Cardiac muscle cell (in vitro differentiated cells and primary cell): Measurements from ENCODE around the gene LARGE1. TPM values are rescaled to one million over a fixed set of nuclear protein-coding genes. Genes with fewer than 3 reads are reported as not detected.
"Not testable (repeated sequence)": the region's sequence is repeated elsewhere in the genome, so short reads cannot be mapped to it uniquely, and the experiment has no call there.

Source experiments
- DNase-seq, 2 donors: peaks; one replicate each; pipeline versions ENCODE4 v3.0.0 to v3.0.0-alpha.2; 2010 to 2017; ENCODE audit warnings: low read depth in 1 of 2, low spot score in 1 of 2
- H3K27ac ChIP-seq: fragments of 200-600 bp; sonication (generic); 2 replicates; pipeline ENCODE4 v1.5.1; 2016
- H3K27me3 ChIP-seq: fragments of 200-600 bp; sonication (generic); 2 replicates; pipeline ENCODE4 v1.6.0; 2016; ENCODE audit warnings: control low read depth
- H3K36me3 ChIP-seq: fragments of 200-600 bp; sonication (generic); 2 replicates; pipeline ENCODE4 v1.5.1; 2016; ENCODE audit warnings: control low read depth
- H3K4me1 ChIP-seq: fragments of 200-600 bp; sonication (generic); 2 replicates; pipeline ENCODE4 v1.8.1; 2017; ENCODE audit warnings: low read depth, mild to moderate bottlenecking, mixed run types
- H3K4me3 ChIP-seq: fragments of 200-600 bp; sonication (generic); 2 replicates; pipeline ENCODE4 v1.5.1; 2016; ENCODE audit warnings: mild to moderate bottlenecking
- H3K9me3 ChIP-seq: fragments of 200-600 bp; sonication (generic); 2 replicates; pipeline ENCODE4 v1.5.1; 2017; ENCODE audit warnings: low read depth, mild to moderate bottlenecking, control low read depth
- CTCF ChIP-seq: IDR thresholded peaks from 2 replicates; pipeline ENCODE4 v1.5.1; 2012; ENCODE audit warnings: low read depth, mild to moderate bottlenecking, low read length
- polyA plus RNA-seq: library from polyadenylated mRNA; unstranded; fragments of >200 nt; fragmentation: Nextera tagmentation; extraction: Ambion mirVana; gene quantifications from 2 replicates; pipeline ENCODE4 v1.2.1, GENCODE V29; 2016
- total RNA-seq: library from RNA; depleted of rRNA; stranded (reverse); fragments of >200 nt; gene quantifications from 2 replicates; pipeline ENCODE4 v1.2.3, GENCODE V29; 2016

The LARGE1 gene
- total and polyA plus RNA-seq, 2 experiments from 2014 or later: 18.4 to 34.3 TPM

DNA sequence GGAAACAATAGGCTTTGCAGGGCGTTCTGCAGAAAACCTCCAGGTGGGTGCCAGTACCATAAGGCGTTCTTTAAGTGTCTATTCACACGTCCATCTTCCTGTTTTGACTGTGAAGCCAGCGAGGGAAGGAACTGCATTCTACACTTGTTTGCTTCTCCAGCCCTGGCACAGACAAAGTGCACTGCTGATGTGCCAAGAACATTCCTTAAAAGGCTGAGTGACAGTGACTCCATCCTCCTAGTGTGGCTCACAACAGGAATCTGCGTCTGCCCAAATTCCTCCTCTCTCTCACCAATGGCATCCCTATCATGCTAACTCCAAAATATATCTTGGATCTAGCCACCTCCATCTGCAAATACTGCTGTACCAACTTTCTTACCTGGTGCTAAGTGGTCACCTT, 454.7 kb downstream of the LARGE1 start:
- no peak overlapping the region for H3K27ac ChIP-seq
- H3K9me3 ChIP-seq: no peaks in the 10 kb centered on the region
- H3K27me3 ChIP-seq: no peaks in the 10 kb centered on the region
- no peak for TF ChIP-seq CTCF
- H3K4me3 ChIP-seq: no peak overlapping the region
- no peaks in the 10 kb centered on the region for H3K36me3 ChIP-seq
- peaks cover 5% of the 10 kb centered on the region for H3K4me1 ChIP-seq
- DNase-seq: no peak

- DNase-seq: no peak
- peaks cover 14% of the 10 kb centered on the region for H3K4me1 ChIP-seq
- no peak overlapping the region for H3K27ac ChIP-seq
- no peak overlapping the region for H3K4me3 ChIP-seq
- TF ChIP-seq CTCF: no peak
- H3K36me3 ChIP-seq: no peaks in the 10 kb centered on the region
- H3K27me3 ChIP-seq: no peaks in the 10 kb centered on the region
- H3K9me3 ChIP-seq: no peaks in the 10 kb centered on the region
Observed at GRCh38 chr22:33464698-33465097, 455.6 kb downstream of the LARGE1 start.

DNA sequence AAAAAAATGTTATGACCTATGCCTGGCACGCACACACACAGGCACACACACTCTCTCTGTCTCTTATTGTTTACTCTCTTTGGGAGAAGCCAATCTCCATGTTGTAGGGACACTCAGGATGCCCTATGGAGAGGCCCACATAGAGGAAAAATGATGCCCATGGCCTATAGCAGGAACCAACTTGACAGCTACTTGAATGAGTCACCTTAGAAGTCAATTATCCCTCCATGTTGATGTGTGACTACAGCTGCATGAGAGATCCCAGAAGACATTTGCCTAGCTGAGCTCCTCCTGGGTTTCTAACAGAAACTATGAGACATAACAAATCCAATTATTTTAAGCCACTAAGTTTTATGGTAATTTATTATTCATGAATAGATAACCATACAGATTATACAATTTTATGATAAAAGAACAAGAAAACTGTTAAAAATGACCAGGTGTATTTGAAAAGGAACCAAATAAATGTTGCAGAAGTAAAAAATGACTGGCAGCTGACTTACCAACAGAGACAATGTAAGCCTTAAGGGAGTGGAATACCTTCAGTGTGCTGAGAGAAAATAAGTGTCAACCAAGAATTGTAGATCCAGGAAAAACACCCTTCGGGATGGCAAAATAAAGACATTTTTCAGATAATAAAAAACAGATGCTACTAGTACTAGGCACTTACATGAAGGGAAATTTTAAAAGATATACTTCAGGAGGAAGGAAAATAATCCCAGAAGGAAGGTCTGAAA, 458.4 kb downstream of the LARGE1 start:
- TF ChIP-seq CTCF: no peak
- DNase-seq: no peak
- H3K36me3 ChIP-seq: no peaks in the 10 kb centered on the region
- H3K27me3 ChIP-seq: no peaks in the 10 kb centered on the region
- H3K4me3 ChIP-seq: no peak overlapping the region
- H3K27ac ChIP-seq: no peak overlapping the region
- peaks cover 14% of the 10 kb centered on the region for H3K4me1 ChIP-seq
- H3K9me3 ChIP-seq: no peaks in the 10 kb centered on the region

- H3K4me1 ChIP-seq: peaks cover 14% of the 10 kb centered on the region
- not testable (repeated sequence) for DNase-seq, H3K27ac ChIP-seq, H3K9me3 ChIP-seq, H3K36me3 ChIP-seq, H3K4me3 ChIP-seq, H3K27me3 ChIP-seq
Observed at GRCh38 chr22:33461245-33461644, 459.0 kb downstream of the LARGE1 start.

DNA sequence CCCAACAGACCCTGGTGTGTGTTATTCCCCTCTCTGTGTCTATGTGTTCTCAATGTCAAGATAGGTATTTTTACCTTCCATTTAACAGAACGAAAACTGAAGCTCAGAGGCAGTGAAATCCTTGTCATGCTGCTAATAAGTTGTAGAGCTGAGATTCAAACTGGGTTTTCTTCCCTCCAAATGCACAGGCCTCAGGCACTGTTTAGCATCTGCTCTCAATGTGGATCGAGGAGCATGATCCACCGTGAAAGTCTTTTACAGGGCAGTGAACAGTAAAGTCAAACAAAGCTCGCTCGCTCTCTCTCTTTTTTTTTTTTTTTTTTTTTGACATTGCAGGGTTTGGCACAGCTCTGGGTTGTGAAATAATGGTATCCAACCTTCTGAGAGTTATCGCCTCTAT, 461.1 kb downstream of the LARGE1 start:
- no peaks in the 10 kb centered on the region for H3K36me3 ChIP-seq
- no peaks in the 10 kb centered on the region for H3K27me3 ChIP-seq
- no peak overlapping the region for H3K4me3 ChIP-seq
- no peak for DNase-seq
- no peak for TF ChIP-seq CTCF
- peaks cover 14% of the 10 kb centered on the region for H3K4me1 ChIP-seq
- no peak overlapping the region for H3K27ac ChIP-seq
- H3K9me3 ChIP-seq: no peaks in the 10 kb centered on the region

DNA sequence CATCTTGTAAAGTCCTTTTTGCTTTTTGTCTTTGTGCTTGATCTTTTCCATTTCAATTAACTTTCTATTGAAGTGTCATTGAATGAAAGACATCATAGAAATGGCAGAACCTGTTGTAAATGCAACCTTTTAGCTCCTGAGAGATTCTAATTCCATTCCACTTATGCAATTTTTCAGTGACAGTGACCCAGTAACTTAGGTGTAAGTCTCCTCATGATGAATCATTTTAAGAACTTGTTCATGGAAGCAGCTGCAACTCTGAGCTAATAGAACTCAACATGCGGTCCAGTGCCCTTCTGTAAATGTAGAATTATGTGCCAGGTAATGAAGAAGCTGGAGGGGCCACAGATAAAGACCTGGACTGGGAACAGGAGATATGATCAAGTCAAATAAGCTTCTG, 463.8 kb downstream of the LARGE1 start:
- no peak for TF ChIP-seq CTCF
- Histone ChIP-seq H3K27ac (no peak overlapping the region), H3K4me1 (peaks cover 30% of the 10 kb centered on the region), H3K9me3 (no peaks in the 10 kb centered on the region), H3K4me3 (no peak overlapping the region), H3K27me3 (no peaks in the 10 kb centered on the region), H3K36me3 (no peaks in the 10 kb centered on the region)
- no peak for DNase-seq
